ENCODE results near the gene FBXO11.

DNA sequence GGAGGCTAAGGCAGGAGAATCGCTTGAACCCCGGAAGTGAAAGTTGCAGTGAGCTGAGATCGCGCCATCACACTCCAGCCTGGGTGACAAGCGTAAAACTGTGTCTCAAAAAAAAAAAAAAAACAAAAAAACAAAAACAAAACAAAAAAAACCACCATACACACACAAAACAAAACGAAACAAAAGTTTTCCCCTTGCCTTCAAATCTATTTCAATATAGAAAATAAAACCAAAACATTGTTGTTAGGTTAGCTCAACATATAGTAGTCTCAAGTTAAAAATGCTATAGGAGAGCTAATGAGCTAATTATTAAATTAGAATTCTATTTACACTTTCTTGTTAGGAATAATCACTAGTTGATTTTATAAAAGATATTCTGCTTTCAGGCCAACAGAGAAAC is 43.3 kb downstream of the FBXO11 start:
- TF ChIP-seq, protein P1, sequence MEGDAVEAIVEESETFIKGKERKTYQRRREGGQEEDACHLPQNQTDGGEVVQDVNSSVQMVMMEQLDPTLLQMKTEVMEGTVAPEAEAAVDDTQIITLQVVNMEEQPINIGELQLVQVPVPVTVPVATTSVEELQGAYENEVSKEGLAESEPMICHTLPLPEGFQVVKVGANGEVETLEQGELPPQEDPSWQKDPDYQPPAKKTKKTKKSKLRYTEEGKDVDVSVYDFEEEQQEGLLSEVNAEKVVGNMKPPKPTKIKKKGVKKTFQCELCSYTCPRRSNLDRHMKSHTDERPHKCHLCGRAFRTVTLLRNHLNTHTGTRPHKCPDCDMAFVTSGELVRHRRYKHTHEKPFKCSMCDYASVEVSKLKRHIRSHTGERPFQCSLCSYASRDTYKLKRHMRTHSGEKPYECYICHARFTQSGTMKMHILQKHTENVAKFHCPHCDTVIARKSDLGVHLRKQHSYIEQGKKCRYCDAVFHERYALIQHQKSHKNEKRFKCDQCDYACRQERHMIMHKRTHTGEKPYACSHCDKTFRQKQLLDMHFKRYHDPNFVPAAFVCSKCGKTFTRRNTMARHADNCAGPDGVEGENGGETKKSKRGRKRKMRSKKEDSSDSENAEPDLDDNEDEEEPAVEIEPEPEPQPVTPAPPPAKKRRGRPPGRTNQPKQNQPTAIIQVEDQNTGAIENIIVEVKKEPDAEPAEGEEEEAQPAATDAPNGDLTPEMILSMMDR (IDR thresholded peaks at IDR 0.05; ENCODE audit: low read depth, low read length, missing input control): no peak
- TF ChIP-seq SP1 (IDR thresholded peaks at IDR 0.05) (no peak), YY1 (IDR thresholded peaks at IDR 0.05) (no peak), FOXA1 (IDR thresholded peaks at IDR 0.05) (no peak), JUND (IDR thresholded peaks at IDR 0.05) (no peak), EGR1 (IDR thresholded peaks at IDR 0.05; ENCODE audit: low read depth in 2 of 2) (no peak), TAF1 (conservative IDR thresholded peaks at IDR 0.05) (no peak), RAD21 (IDR thresholded peaks at IDR 0.05) (no peak)
- TF ChIP-seq, protein P2, sequence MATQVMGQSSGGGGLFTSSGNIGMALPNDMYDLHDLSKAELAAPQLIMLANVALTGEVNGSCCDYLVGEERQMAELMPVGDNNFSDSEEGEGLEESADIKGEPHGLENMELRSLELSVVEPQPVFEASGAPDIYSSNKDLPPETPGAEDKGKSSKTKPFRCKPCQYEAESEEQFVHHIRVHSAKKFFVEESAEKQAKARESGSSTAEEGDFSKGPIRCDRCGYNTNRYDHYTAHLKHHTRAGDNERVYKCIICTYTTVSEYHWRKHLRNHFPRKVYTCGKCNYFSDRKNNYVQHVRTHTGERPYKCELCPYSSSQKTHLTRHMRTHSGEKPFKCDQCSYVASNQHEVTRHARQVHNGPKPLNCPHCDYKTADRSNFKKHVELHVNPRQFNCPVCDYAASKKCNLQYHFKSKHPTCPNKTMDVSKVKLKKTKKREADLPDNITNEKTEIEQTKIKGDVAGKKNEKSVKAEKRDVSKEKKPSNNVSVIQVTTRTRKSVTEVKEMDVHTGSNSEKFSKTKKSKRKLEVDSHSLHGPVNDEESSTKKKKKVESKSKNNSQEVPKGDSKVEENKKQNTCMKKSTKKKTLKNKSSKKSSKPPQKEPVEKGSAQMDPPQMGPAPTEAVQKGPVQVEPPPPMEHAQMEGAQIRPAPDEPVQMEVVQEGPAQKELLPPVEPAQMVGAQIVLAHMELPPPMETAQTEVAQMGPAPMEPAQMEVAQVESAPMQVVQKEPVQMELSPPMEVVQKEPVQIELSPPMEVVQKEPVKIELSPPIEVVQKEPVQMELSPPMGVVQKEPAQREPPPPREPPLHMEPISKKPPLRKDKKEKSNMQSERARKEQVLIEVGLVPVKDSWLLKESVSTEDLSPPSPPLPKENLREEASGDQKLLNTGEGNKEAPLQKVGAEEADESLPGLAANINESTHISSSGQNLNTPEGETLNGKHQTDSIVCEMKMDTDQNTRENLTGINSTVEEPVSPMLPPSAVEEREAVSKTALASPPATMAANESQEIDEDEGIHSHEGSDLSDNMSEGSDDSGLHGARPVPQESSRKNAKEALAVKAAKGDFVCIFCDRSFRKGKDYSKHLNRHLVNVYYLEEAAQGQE (IDR thresholded peaks at IDR 0.05): no peak
- TF ChIP-seq, protein P3, sequence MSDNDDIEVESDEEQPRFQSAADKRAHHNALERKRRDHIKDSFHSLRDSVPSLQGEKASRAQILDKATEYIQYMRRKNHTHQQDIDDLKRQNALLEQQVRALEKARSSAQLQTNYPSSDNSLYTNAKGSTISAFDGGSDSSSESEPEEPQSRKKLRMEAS (IDR thresholded peaks at IDR 0.05): no peak

Measured in liver (tissue), 3 donors.